Right lobe of liver (tissue), 4 donors: ENCODE data around the gene KDM4B.

Source experiments
- CTCF ChIP-seq, 4 donors: fragments of 200-600 bp in 3 of 4; fragments of 450-650 bp in 1 of 4; IDR thresholded peaks; one replicate each; pipeline versions ENCODE4 v1.5.1 to v1.8.0; 2016 to 2022; ENCODE audit warnings: antibody characterized with exemption in 4 of 4, mild to moderate bottlenecking in 2 of 4
- POLR2A ChIP-seq: fragments of 450-650 bp; IDR thresholded peaks from one replicate; pipeline ENCODE4 v1.6.1; 2017; ENCODE audit warnings: antibody characterized with exemption, mild to moderate bottlenecking
- donor health status: DM: no; HTN: no; CAD: no.
- donor health status: DM: no; HTN: no; CAD: no.
- donor health status: DM: no; HTN: yes; CAD: no.

GRCh38 chr19:5150902-5151741, 182.2 kb downstream of the KDM4B start:
- TF ChIP-seq POLR2A = no peak
- TF ChIP-seq CTCF (IDR thresholded peaks at IDR 0.05) = no peak
